IPS-18c (cell line): Measurements from ENCODE around the gene CCDC141.
"Not testable (repeated sequence)": the region's sequence is repeated elsewhere in the genome, so short reads cannot be mapped to it uniquely, and the experiment has no call there.

Experiments used
- H3K4me3 ChIP-seq: 2 replicates; pipeline ENCODE4 v1.7.0; 2013; ENCODE audit warnings: low read depth, mild to moderate bottlenecking, low read length, moderate library complexity; ENCODE audit not compliant: insufficient read depth
- H3K9me3 ChIP-seq: one replicate; pipeline ENCODE4 v1.6.1; 2013; ENCODE audit warnings: mild to moderate bottlenecking, low read length, moderate library complexity; ENCODE audit not compliant: control insufficient read depth, insufficient read depth

CCDC141 gene

GRCh38 chr2:179049546-179050311 lies at the start of gene CCDC141:
TSS of gene CCDC141 (minus strand) at chr2:179050137. CDS start at chr2:179049941, 196 bp downstream.
- Histone ChIP-seq H3K9me3 (peaks cover 2% of the 10 kb centered on the region), H3K4me3 (no peak within 1 kb of the TSS)

DNA sequence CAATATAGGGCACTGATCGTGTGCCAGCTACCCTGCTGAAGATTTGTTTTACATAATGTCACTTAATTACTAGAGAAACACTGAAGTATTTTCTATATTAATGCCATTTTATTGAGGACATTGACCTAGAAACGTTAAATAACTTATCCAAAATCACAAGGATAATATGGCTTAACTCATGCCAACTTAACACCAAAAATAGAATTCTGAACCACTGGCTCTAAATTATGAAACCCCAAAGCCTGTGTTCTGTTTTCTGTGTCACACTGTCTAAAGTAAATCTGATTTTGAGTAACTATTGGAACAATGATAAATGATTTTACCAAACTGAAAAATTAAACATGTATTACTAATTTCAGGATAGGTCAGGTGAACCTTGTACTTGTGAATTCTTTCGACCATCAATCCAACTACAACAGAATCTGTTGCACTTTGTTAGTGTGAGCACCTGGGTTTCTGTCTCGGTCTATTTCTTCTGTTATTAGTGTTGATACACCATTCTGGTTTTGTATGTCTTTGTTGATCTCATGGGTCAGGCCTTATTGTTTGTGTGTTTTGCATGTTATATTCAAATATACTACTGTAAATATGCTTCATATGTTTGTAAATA lies 48.2 kb upstream of the CCDC141 start:
- Histone ChIP-seq H3K9me3 (peaks cover 2% of the 10 kb centered on the region), H3K4me3 (no peak overlapping the region)

DNA sequence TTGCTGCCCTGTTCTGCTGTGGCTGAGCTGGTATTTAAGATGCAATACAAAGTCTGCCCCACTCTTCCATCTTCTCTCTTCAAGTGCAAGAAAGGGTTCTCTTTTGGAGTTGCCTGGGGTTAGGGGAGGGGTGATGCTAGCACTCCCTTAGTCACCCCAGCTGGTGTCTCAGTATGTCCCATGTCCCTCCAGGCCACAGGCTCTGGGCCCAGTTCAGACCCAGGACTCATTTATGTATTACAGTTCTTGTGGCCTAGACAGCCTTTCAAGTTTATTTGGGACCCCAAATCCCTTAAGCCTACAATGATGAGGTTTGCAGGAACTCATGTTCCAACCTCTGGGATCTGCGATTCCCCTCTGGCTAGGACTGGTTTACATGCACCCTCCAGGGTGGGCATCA lies 47.2 kb upstream of the CCDC141 start:
- Histone ChIP-seq H3K9me3 (peaks cover 8% of the 10 kb centered on the region), H3K4me3 (no peak overlapping the region)

DNA sequence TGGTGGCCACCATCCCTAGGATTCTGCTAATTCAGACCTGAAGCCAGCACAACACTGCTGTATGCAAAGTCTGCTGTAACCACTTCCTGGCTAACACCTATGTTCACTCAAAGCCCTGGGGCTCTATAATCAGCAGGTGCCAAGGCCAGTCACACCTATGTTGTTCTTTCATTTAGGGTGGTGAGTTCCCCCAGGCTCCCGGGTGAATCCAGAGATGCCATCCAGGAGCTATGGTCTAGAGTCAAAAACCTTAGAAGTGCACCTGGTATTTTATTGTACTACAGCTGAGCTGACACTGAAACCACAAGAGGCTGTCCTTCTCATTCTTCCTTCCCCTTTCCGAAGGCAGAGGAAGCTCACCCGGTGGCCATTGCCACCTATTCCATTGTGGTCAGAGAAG lies 46.2 kb upstream of the CCDC141 start:
- peaks cover 8% of the 10 kb centered on the region for H3K9me3 ChIP-seq
- H3K4me3 ChIP-seq, result no peak overlapping the region

GRCh38 chr2:179092912-179093311 lies 43.0 kb upstream of the CCDC141 start:
- not testable (repeated sequence) for H3K4me3 ChIP-seq, H3K9me3 ChIP-seq

- peaks cover 2% of the 10 kb centered on the region for H3K9me3 ChIP-seq
- H3K4me3 ChIP-seq, result no peak overlapping the region
These were observed 32.8 kb upstream of the CCDC141 start for GRCh38 chr2:179082697-179083096.

GRCh38 chr2:179081954-179082353 lies 32.0 kb upstream of the CCDC141 start:
- H3K9me3 ChIP-seq, result peaks cover 2% of the 10 kb centered on the region
- H3K4me3 ChIP-seq, result no peak overlapping the region

DNA sequence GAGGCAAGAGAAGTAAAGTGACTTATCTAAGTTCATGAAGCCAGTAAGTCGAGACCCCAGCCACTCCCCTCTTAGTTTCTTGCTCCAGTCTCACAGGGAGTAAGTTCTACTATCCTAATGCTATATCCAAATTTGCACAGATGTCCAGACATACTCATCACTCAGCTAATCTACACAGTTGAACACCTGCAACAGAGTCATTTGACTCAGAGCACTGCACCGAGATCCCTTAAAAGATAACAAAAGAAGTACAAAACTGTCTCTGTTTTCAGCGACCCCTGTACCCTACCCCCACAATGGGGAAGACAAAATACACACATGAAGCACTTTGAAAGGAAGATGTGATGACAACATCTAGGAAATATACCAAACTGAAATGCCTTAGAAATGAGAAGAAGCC lies 22.6 kb upstream of the CCDC141 start:
- H3K9me3 ChIP-seq, result no peaks in the 10 kb centered on the region
- no peak overlapping the region for H3K4me3 ChIP-seq

GRCh38 chr2:179071810-179072355 lies 21.9 kb upstream of the CCDC141 start:
- Histone ChIP-seq H3K4me3 (no peak overlapping the region), H3K9me3 (peaks cover 2% of the 10 kb centered on the region)

DNA sequence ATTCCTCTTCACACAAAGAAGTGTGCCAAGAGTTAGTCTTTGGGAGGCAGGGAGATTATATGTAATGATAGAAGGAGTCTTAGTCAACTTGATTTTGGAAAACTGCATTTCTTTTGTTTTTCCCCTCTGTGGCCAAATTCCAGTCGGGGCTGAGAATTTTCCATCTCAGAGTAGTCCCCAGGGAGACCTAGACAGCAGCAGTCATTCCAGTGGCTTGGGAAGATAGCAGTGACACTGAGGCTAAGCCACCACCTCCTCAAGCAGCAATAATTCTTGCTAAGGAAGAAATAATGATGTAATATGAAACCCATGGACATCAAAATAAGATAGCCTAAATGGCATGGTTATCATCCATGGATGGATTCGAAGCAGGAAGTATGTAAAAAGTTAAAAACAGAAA lies 21.0 kb upstream of the CCDC141 start:
- peaks cover 2% of the 10 kb centered on the region for H3K9me3 ChIP-seq
- H3K4me3 ChIP-seq, result no peak overlapping the region

DNA sequence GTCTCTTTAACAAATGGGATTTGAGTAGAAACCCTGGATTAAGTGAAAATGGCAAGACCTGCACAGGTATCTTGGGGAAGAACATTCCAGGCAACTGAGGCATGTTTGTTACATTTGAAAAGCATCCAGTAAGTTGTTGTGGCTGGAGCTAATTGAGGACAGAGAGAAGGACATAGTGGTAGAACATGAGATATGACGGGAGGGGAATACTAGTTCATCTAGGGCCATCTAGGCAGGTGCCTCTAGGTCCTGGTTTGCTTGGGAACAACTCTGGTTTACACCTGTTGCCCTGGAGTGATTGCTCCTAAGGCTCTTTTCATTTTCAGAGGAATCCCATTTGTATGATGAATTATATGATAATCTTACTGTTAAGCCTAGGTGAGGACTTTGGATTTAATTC lies 19.7 kb upstream of the CCDC141 start:
- Histone ChIP-seq H3K4me3 (no peak overlapping the region), H3K9me3 (peaks cover 2% of the 10 kb centered on the region)

- H3K9me3 ChIP-seq, result peaks cover 2% of the 10 kb centered on the region
- no peak overlapping the region for H3K4me3 ChIP-seq
These were observed 19.2 kb upstream of the CCDC141 start for GRCh38 chr2:179068991-179069643.

DNA sequence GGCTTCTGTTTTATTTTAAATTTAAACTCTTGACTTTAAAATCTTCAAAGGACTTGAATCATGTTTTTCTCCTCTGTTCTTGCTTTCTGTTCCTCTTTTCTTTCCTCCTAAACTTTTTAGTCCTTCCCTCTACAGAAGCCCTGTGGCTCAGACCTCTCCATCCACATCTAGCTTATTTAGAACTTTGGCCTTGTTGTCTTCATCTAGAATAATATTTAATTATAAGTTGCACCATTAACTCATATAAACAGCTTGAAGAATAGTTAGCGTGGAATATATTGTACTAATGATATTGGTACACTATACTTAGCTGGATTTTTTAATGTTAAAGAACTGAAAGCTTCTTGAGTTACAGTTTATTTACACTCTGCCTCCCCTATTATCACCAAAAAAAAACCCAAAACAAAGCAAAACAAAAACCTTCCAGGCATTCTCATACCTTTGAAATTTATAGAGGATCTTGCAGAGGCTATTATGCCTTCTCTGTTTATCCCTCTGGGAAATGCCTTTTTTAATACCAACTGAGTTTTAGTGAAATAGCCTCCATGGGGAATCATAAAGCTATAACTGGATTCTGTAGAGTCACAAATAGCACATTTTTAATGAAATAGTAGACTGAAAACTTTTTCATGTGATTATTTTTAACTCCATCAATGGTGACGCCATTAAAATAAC lies 9.2 kb upstream of the CCDC141 start:
- Histone ChIP-seq H3K4me3 (no peak overlapping the region), H3K9me3 (no peaks in the 10 kb centered on the region)

GRCh38 chr2:179057737-179058136 lies 7.8 kb upstream of the CCDC141 start:
- H3K4me3 ChIP-seq, result no peak overlapping the region
- no peaks in the 10 kb centered on the region for H3K9me3 ChIP-seq

DNA sequence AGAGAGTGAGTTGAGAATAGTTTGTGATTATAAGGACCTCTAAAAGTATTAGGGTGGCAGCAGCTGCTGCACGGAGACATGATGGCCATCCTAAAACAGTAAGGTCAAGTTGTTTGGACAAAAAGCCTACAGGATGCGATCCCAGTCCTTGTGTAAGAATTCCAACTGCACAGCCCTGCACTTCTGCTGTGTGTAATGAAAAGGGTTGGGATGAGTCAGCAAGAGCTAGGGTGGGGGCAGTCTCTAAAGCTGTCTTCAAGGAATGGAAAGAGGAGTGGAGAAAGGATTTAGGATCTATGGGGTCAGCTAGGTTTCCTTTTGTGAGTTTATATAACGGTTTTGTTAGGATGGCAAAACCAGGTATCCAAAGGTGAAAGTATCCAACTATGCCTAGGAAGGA lies 3.6 kb upstream of the CCDC141 start:
- H3K4me3 ChIP-seq, H3K9me3 ChIP-seq: not testable (repeated sequence)

GRCh38 chr2:179051250-179051649 lies 1.3 kb upstream of the CCDC141 start:
- no peak overlapping the region for H3K4me3 ChIP-seq
- H3K9me3 ChIP-seq, result peaks cover 2% of the 10 kb centered on the region

- no peak overlapping the region for H3K4me3 ChIP-seq
- H3K9me3 ChIP-seq, result peaks cover 2% of the 10 kb centered on the region
These were observed 818 bp upstream of the CCDC141 start for GRCh38 chr2:179050755-179051154.

GRCh38 chr2:179049203-179049545 lies 763 bp downstream of the CCDC141 start:
- H3K9me3 ChIP-seq, result peaks cover 2% of the 10 kb centered on the region
- H3K4me3 ChIP-seq, result no peak overlapping the region
